Inferior parietal cortex (tissue), 1 donor: ENCODE measurements around the gene MYO5A.
"Not testable (repeated sequence)": the region's sequence is repeated elsewhere in the genome, so short reads cannot be mapped to it uniquely, and the experiment has no call there.

Source experiments
- DNase-seq: peaks from one replicate; pipeline ENCODE4 v3.0.0-alpha.2; 2016; ENCODE audit errors: extremely low spot score

The MYO5A gene

DNA sequence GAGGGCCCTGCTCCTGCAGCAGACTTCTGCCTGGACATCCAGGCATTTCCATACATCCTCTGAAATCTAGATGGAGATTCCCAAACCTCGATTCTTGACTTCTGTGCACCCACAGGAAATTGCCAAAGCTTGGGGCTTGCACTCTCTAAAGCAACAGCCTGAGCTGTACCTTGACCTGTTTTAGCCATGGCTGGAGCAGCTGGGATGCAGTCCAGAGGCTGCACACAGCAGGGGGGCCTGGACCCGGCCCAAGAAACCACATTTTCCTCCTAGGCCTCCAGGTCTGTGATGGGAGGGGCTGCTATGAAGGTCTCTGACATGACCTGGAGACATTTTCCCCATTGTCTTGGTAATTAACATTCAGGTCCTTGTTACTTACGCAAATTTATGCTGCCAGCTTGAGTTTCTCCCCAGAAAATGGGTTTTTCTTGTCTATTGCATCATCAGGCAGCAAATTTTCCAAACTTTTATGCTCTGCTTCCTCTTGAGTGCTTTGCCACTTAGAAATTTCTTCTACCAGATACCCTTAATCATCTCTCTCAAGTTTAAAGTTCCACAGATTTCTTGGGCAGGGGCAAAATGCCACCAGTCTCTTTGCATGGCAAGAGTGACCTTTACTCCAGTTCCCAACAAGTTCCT lies 11.8 kb upstream of the MYO5A start:
- no peak for DNase-seq

DNA sequence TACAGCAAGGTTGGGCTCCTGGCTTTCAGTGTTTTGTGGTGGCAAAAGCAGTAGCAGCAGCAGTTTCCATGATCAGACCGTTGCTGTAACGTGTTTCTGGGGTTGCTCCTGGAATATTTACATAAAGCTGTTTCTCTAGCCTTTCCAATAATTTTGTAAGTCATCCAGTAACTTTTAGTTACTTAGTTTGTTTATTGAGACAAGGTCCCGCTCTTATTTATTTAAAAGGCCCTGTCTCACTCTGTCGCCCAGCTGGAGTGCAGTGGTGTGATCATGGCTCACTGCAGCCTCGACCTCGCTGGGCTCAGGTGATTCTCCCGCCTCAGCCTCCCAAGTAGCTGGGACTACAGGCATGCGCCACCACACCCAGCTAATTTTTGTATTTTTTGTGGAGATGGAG lies 8.8 kb upstream of the MYO5A start:
- DNase-seq = no peak

DNA sequence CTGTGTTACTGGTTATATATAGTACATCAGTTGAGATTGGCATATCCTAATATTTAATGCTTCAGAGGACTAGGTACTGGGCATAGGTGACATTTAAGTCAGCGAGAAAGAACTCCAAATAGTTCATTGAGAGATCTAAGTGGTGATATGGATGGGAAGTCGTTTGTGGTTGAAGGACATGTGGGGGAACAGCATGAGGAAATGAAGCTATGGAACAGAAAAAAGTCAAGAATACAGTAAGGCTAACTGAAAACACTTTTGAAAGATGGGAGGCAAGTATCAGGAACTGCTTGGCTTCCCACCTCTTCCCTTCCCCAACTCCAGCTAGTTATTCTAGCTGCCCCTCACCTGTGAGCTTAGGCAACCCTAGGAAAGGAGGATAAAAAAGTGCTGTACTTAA lies 3.7 kb upstream of the MYO5A start:
- DNase-seq = no peak

DNA sequence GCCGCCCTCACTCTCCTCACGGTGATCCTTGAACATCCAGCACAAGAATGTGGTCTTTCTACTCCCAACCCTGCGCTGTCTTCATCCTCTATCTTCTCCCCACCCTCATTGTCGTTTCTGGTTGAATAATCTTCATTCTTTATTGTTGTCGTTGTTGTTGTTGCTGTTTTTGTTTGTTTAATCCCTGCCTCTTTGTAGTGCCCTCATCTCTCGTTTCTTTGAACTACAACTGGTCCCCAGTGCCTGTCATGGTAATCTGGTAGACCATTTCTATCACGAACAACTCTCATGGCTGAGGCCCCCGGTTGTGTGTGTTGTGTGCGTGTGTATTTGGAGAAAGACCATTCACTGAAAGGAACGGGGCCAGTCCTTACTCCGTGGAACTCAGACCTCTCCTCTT lies 1.3 kb upstream of the MYO5A start:
- DNase-seq = no peak

DNA sequence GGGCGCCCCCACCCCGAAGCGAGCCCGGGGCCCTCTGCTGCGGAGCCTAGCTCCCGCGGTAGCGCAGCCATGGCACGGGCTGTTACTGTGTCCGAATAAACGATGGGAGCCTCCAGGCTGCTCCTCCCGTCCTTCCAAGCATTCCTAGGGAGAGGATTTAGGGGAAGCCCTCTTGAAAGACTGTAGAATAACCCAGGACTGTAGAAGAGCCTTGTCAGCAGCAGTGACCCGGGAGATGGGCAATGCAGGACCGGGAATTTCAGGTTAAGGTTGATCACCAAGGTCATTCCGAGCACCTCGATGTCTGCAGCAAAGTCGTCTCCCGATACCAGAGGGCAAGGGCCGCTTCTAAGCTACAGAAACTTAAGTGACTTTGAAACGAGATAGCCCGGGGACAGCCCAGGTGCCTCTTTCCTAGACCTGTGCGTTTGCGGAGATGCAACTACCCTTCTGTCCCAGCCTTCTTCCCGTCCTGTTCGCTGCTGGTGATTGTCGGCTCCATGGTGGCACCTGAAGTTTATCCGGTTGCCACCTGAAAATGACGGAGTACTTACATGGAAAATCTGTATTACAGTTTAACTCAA lies 753 bp upstream of the MYO5A start:
- DNase-seq = no peak

DNA sequence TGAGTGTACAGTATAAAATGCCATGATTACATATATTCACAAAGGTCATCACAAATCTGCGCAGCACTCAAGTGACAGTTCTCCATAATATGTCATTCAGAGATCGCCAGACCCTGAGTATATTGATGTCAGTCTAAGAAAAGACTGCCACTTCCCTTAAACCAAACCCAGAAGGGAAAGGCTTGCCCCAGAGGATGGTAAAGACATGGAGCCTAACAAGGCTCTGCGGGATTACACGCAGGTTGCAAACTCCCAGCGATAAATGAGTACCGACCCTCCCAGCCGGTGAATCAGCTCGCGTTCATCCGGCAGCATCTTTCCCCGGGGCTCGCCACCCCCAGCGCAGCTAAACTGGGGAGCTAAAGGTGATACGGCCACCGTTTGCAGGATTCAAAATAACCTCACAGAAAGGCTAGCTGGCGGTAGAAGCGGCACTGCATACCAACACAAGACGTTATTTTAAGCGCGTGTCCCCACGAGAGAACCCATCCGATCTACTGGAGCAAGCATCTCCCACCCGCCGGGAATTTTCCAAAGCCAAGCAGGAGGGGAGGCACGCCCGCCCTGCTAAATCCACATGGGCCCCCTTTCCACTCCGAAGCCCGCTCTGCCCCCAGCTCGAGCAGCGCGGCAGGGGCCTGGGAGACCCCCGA lies 643 bp downstream of the MYO5A start:
- peak; percentile 57 for DNase-seq

DNA sequence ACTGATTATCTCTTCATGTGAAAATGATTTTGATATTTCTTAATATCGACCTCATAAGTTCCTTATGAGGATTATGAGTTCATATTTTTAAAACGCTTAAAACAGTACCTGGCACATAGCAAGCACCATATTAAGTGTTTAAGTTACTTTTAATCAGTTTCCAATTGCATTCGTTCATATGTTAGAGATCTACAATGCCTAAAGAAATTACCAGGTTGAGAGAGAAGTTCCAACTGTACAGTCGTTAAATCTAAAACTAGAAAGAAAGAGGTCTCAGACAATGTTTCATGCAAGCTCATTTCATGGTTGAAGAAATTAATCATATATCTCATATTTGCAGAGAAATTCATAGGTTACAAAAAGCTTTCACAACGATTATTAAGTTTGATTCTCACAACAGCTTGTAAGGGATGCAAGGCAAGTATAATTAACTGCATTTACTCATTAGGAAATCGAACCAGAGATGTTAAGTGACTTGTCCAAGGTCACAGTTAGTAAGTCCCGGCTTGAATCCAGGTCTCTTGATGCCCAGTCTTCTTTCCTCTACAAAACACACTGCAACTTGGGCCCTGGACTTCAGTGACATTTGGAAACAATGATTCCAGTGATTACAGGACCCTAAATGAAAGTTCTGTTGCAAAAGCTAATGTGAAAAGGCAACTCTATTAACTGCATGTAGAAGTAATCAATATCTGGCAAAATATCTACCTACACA lies 1.3 kb downstream of the MYO5A start:
- no peak for DNase-seq

DNA sequence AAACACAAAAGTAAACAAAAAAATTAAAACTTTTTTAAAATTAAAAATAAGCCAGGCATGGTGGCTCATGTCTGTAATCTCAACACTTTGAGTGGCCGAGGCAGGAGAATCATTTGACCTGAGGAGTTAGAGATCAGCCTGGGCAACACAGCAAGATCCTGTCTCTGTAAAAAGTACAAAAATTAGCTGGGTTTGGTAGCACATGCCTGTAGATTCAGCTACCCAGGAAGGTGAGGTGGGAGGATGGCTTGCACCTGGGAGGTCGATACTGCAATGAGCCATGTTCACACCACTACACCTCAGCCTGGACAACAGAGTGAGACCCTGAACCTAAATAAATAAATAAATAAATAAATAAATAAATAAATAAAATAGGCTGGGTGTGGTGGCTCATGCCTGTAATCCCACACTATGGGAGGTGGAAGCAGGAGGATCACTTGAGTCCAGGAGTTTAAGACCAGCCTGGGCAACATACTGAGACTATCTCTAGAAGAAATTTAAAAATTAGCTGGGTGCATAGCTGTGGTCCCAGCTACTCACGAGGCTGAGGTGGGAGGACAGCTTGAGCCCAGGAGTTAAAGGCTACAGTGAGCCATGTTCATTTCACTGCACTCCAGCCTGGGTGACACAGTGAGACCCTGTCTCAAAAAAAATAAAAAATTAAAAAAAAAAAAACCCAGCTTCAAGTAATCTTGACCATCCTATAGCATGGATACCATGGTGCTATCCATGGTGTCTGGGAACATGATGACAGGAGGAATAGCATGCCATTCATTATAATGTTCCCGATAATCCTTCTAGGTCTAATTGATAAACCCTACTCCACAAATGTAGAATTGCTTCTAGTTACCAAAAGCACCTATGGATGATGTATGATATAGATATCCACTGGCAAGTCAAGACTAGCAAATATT lies 4.2 kb downstream of the MYO5A start:
- no peak for DNase-seq

DNA sequence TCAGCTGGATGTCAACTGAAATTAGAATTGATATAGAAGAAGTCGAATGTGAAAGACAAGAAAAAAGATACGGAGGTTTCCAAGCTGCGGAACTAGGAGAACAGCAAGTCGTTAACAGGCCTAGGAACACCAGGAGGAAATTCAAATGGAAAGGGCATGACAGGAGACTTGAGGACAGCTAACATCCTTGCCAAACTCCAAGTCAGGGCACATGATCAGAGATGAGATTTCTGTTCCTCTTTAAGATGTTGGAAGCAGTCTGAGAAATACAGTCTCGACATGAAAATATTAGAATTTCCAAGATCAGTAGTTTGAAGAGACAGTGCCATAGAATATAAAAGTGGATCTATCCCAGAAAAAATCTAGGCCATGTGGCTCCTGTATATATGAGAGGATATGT lies 5.0 kb downstream of the MYO5A start:
- no peak for DNase-seq

DNA sequence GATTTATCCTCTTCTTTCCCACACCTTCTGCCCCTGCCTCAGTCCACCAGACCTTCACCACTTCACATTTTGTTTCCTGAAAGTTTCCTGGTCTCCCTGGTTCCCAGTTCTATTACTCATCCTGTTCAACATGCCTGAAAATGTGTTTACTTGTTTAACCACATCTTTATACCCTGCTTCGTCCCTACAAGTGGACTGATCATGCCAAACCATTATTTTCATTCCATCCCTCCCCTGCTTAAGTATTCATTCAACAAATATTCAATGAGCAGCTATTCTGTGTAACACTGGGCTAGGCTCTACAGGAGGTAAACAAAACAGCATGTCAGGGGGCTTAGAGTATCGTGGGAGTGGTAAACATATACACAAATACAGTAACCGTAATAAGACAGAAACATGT lies 5.5 kb downstream of the MYO5A start:
- no peak for DNase-seq

DNA sequence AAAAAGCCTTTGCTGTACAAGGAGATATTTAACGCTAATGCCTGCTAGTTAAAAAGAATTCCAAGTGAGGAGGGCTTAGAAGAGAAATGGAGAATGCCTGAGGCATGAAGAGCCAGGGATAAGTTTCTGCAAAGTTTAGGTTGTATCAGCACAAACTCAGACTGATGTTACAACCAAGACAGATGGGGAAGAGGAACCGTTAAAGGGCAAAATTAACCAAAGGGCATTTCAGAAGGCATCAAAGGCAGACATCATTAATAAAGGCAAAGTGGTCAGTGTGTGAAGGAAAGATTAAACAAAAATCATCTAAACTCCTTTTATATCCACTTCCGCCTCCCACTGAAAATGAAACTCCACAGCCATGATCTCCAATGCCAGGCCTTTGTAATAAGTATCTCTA lies 7.0 kb downstream of the MYO5A start:
- DNase-seq = no peak

DNA sequence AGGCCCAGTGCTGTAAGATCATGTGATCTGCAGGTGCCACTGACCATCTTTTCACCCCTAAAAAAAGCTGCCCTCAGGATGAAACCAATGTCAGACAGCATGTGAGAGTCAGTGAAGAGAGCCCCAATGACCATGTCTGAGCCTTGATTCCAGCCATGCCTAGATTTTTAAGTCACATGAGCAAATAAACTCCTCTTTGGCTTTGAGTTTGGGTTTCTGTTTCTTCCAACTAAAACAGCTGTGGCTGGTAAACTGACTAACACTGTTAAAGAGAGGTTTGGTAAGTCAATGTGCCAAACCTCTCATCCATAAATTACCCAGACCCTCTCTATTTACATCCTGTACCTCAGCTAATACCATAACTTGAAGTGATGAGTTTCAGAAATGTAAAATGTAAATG lies 8.3 kb downstream of the MYO5A start:
- DNase-seq = no peak

DNA sequence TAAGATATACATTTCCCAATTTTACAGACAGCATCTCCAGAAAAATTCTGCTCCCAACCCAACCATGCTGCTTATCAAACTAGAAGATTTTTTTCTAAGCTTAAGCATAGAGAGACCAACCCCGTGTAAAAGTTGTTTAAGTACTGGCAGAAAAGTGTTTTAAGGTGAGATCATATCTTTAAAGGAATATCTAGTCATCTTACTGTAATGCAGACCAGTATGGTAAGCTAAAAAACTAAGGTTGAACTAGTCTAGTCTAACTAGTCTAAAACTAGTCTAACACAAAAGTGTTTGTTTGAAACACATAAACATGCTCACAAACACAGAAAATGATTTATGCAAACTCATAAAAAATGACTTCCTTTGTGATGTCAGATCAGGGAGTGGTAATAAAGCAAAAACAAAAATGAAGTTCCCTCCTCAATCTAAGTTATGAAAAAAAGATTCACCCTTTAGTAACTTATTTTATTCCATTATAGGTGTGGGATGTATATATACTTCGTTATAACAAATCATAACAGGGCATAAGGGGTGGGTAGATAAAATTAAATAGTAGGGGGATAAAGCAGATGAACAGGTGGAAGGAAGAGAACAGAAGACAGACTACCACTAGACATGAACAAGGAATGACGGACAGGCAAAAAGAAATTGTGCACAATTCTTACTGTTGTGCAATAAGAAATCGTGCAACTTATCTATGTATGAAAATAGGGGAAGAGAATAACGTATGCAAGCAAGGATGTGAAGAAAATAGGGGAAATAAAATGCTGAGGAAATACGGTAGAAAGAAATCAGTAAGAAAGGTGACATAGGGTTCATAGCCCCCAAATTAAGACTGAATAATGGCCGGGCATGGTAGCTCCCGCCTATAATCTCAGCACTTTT lies 10.0 kb downstream of the MYO5A start:
- no peak for DNase-seq

DNA sequence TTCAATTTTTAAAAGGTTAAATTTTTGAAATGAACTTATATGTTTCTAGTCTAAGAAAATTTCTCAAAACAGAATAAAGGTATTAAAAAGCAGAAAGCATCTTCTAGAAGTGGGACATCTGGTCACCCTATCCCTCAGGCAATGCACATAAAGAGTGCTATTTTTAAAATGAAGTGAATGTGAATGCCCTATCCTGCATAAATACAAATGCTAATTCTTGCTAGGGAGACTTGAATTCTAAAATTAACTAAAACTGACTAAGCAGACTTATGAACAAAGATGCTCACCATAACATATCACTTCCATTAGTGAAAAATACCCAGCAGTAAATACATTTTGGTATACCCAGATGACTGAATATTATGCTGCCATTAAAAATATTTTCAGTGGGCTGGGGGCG lies 11.7 kb downstream of the MYO5A start:
- no peak for DNase-seq

DNA sequence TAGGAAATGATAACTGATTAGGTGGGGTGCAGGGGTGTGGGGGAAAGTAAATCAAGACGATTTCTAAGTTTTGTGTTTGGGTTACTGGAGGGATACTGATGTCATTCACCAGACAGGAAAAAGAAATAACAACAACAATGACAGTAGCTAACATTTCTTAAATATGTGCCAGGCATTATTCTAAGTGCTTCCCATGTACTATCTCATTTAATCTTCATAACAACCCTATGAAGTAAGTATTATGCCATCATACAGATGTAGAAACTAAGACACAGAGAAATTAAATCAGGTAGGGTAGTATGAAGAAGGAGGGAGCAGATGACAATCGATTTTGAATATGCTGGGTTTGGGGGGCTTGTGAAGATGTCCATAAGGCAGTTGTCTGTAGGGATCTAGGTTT lies 13.3 kb downstream of the MYO5A start:
- no peak for DNase-seq

DNA sequence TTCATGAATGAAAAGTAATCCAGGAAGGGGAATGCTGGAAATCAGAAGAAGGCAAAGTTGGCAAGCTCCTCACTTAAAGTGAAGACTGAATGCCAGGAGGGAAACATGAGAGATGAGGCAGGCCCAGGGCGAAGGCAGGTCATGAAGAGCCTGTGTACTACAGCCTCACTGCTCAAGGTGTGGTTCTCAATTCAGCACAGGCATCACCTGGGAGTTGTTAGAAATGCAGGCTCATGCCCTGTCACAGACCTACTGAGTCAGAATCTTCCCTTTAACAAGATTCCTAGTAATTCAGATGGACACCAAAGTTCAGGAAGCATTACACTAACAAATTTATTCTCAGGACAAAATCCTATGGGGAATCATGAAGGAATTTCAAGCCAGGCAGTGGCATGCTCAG lies 14.2 kb downstream of the MYO5A start:
- no peak for DNase-seq

DNA sequence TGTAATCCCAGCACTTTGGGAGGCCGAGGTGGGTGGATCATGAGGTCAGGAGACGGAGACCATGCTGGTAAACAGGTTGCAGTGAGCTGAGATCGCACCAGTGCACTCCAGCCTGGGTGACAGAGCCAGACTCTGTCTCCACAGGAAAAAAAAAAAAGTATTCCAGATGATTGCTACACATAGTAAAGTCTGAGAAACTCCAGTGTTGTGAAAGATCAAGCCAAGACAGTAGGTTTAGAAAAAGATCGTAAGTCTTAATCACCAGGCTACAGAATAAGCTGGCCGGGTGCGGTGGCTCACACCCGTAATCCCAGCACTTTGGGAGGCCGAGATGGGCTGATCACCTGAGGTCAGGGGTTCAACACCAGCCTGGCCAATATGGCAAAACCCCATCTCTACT lies 15.8 kb downstream of the MYO5A start:
- DNase-seq = not testable (repeated sequence)

DNA sequence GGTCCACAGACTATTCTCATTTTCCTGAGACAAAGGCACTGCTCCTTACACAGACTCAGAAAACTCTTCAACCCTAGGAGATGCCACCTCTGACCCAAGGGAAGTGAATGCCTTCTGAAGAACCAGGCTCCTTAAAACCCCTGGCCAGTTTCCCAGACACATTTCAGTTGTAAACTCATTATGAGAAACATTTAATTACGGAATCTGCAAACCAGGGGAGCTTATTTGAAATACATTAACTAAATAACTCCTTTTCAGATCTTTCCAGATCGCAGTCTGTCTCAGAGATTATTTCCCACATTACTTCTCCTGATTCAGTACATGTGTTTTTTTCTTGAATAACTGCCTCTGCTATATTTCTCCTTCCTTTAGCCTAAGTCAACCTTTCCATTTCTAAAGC lies 17.6 kb downstream of the MYO5A start:
- no peak for DNase-seq

DNA sequence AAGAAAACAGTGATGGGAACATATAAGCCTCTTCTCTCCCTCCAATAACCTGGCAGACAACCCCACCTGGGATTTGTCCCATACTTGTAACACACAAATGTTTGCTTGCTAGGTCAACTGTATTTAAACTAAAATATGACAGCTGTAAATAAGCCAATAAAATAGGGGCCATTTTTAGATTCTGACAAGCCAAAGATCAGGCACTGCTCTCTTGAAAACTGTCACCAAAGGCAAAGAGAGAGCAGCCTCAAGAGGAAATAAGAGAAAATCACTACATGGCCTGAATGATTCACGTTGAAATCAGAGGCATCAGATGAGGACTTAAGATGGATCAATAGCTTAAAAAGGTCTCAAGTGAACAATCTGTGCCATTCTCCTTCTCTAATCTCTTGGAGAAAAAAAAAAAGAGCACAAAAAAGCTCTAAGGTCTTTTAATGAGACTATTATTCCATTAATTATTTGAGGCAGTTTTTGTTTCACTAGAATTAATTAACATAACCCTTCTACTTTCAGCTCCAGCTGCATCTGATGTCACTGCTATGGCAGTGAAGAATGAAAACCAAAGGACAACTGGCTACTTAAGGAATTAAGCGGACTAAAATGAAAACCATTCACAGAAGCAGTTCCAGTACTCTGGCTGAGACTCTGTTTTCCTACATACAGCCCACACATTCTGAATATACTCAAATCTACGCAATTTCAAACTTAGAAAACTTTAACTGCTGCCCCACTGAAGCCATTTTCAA lies 19.0 kb downstream of the MYO5A start:
- peak; percentile 47 for DNase-seq

DNA sequence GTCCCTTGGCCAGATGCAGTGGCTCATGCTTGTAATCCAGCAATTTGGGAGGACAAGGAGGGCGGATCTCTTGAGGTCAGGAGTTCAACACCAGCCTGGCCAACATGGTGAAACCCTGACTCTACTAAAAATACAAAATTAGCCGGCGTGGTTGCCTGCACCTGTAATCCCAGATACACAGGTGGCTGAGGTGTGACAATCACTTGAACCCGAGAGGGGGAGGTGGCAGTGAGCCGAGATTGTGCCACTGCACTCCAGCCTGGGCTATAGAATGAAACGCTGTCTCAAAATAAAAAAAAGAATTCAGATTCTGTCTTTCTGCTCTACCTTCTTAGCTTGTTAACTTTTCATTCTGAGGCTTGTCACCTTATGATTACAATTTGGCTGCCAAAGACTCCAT lies 22.1 kb downstream of the MYO5A start:
- DNase-seq = no peak
